GM04504 (cell line): ENCODE results near the gene MEIKIN.

Experiments used
- DNase-seq: peaks from one replicate; pipeline ENCODE4 v3.0.0-alpha.2; 2012; ENCODE audit warnings: low read depth

Gene MEIKIN

GRCh38 chr5:131769336-131769735 lies 176.1 kb downstream of the MEIKIN start:
- no peak for DNase-seq

GRCh38 chr5:131767891-131768290 lies 177.6 kb downstream of the MEIKIN start:
- no peak for DNase-seq

- no peak for DNase-seq
Observed at GRCh38 chr5:131766689-131767088, 178.8 kb downstream of the MEIKIN start.

- no peak for DNase-seq
Observed at GRCh38 chr5:131765261-131765660, 180.2 kb downstream of the MEIKIN start.

- no peak for DNase-seq
Observed at GRCh38 chr5:131763968-131764367, 181.5 kb downstream of the MEIKIN start.

GRCh38 chr5:131760793-131761192 lies 184.7 kb downstream of the MEIKIN start:
- DNase-seq: no peak

- DNase-seq: no peak
Observed at GRCh38 chr5:131759704-131760103, 185.8 kb downstream of the MEIKIN start.

- DNase-seq: no peak
Observed at GRCh38 chr5:131758520-131758900, 187.0 kb downstream of the MEIKIN start.

GRCh38 chr5:131757830-131758519 lies 187.5 kb downstream of the MEIKIN start:
- DNase-seq: no peak
